ENCODE results near the gene BTG1. TPM values are rescaled to one million over a fixed set of nuclear protein-coding genes. Genes with fewer than 3 reads are reported as not detected.

The BTG1 gene
- total and polyA plus RNA-seq, 10 donors: 122 to 358 (median 238) TPM

- Histone ChIP-seq H3K27me3 (replicated peaks in 1 of 7) (no peaks in the 10 kb centered on the region), H3K36me3 (no peaks in the 10 kb centered on the region), H3K27ac (no peak overlapping the region), H3K4me3 (no peak overlapping the region), H3K4me1 (peaks cover 0 to 26% (median 10%) of the 10 kb centered on the region in 6 donors), H3K9me3 (no peaks in the 10 kb centered on the region)
- no peak for DNase-seq
- TF ChIP-seq POLR2A (IDR thresholded peaks at IDR 0.05): no peak
- TF ChIP-seq POLR2AphosphoS5 (IDR thresholded peaks at IDR 0.05): no peak
- TF ChIP-seq CTCF (IDR thresholded peaks at IDR 0.05 in 8 of 11, conservative IDR thresholded peaks at IDR 0.05 in 3 of 11): no peak
- intact Hi-C loops (cut with DNase I; ENCODE audit: low total_unique reads): no loop called here
- 92 to 99% (median 99%) methylated on average over 10 of the region's 10 CpGs for WGBS, 5 donors
Observed at GRCh38 chr12:92176646-92177045, 31.0 kb upstream of the BTG1 start.

GRCh38 chr12:92175961-92176360 lies 30.3 kb upstream of the BTG1 start:
- DNase-seq: no peak
- no peaks in the 10 kb centered on the region for H3K27me3 ChIP-seq (replicated peaks in 1 of 7)
- WGBS, 5 donors: 89 to 99% (median 94%) methylated on average over 3 of the region's 3 CpGs
- H3K36me3 ChIP-seq: no peaks in the 10 kb centered on the region
- no peak for TF ChIP-seq POLR2AphosphoS5 (IDR thresholded peaks at IDR 0.05)
- TF ChIP-seq POLR2A (IDR thresholded peaks at IDR 0.05): no peak
- TF ChIP-seq CTCF (IDR thresholded peaks at IDR 0.05 in 8 of 11, conservative IDR thresholded peaks at IDR 0.05 in 3 of 11): no peak
- H3K4me3 ChIP-seq: no peak overlapping the region
- intact Hi-C loops (cut with DNase I; ENCODE audit: low total_unique reads): no loop called here
- H3K9me3 ChIP-seq: no peaks in the 10 kb centered on the region
- no peak overlapping the region for H3K27ac ChIP-seq
- H3K4me1 ChIP-seq: peaks cover 0 to 33% (median 14%) of the 10 kb centered on the region in 6 donors

GRCh38 chr12:92170050-92170449 lies 24.4 kb upstream of the BTG1 start:
- Histone ChIP-seq H3K9me3 (no peaks in the 10 kb centered on the region), H3K36me3 (no peaks in the 10 kb centered on the region), H3K4me3 (no peak overlapping the region), H3K27ac (peak overlapping the region in 3 of 8 donors; percentile 75 to 86 (median 81)), H3K4me1 (peaks cover 0 to 35% (median 14%) of the 10 kb centered on the region in 6 donors), H3K27me3 (replicated peaks in 1 of 7) (no peaks in the 10 kb centered on the region)
- TF ChIP-seq POLR2A (IDR thresholded peaks at IDR 0.05) (no peak), CTCF (IDR thresholded peaks at IDR 0.05 in 8 of 11, conservative IDR thresholded peaks at IDR 0.05 in 3 of 11) (no peak), POLR2AphosphoS5 (IDR thresholded peaks at IDR 0.05) (no peak)
- intact Hi-C loops (cut with DNase I; ENCODE audit: low total_unique reads): no loop called here
- no peak for DNase-seq

- DNase-seq: no peak
- Histone ChIP-seq H3K27ac (no peak overlapping the region), H3K27me3 (replicated peaks in 1 of 7) (no peaks in the 10 kb centered on the region), H3K9me3 (no peaks in the 10 kb centered on the region), H3K4me1 (peaks cover 0 to 29% (median 7%) of the 10 kb centered on the region in 6 donors), H3K36me3 (no peaks in the 10 kb centered on the region), H3K4me3 (no peak overlapping the region)
- intact Hi-C loops (cut with DNase I; ENCODE audit: low total_unique reads): no loop called here
- no peak for TF ChIP-seq POLR2AphosphoS5 (IDR thresholded peaks at IDR 0.05)
- no peak for TF ChIP-seq CTCF (IDR thresholded peaks at IDR 0.05 in 8 of 11, conservative IDR thresholded peaks at IDR 0.05 in 3 of 11)
- TF ChIP-seq POLR2A (IDR thresholded peaks at IDR 0.05): no peak
- 78 to 91% (median 81%) methylated on average over 2 of the region's 2 CpGs for WGBS, 5 donors
Observed at GRCh38 chr12:92167075-92167474, 21.4 kb upstream of the BTG1 start.
